ENCODE measurements around the gene TMEM240. TPM values are rescaled to one million over a fixed set of nuclear protein-coding genes. Genes with fewer than 3 reads are reported as not detected.

TMEM240 gene
- total and polyA plus RNA-seq, 12 donors, result 0.95 to 12.4 (median 4.4) TPM; not detected in 1

- Histone ChIP-seq H3K27me3 (no peaks in the 10 kb centered on the region), H3K9me3 (replicated peaks in 1 of 3) (no peaks in the 10 kb centered on the region), H3K4me3 (peak overlapping the region in 2 of 4 donors; percentile 18 to 87), H3K36me3 (replicated peaks in 1 of 2) (peaks cover 0 to 3% of the 10 kb centered on the region in 2 donors), H3K27ac (peak overlapping the region in 2 of 5 donors; percentile 33 to 61), H3K4me1 (replicated peaks in 1 of 2) (peaks cover 19 to 23% of the 10 kb centered on the region in 2 donors)
- peak in 1 of 7 donors; percentile 34 for DNase-seq
- no peak for TF ChIP-seq POLR2A (IDR thresholded peaks at IDR 0.05)
- TF ChIP-seq CTCF (IDR thresholded peaks at IDR 0.05), result no peak
- intact Hi-C loops (cut with DNase I), result no loop called here
- 46 to 98% (median 47%) methylated on average over 7 to 53 of the region's 53 CpGs for WGBS, 4 donors
Measured at GRCh38 chr1:1540818-1541628, 599 bp upstream of the TMEM240 start.

GRCh38 chr1:1539310-1540089 is 924 bp downstream of the TMEM240 start:
- TF ChIP-seq POLR2A (IDR thresholded peaks at IDR 0.05) (no peak), CTCF (IDR thresholded peaks at IDR 0.05) (no peak)
- DNase-seq, result peak in 3 of 7 donors; percentile 46 to 56 (median 55)
- Histone ChIP-seq H3K27me3 (no peaks in the 10 kb centered on the region), H3K9me3 (replicated peaks in 1 of 3) (no peaks in the 10 kb centered on the region), H3K27ac (peak overlapping the region in 2 of 5 donors; percentile 17 to 61), H3K4me1 (replicated peaks in 1 of 2) (peaks cover 19 to 23% of the 10 kb centered on the region in 2 donors), H3K36me3 (replicated peaks in 1 of 2) (peaks cover 0 to 3% of the 10 kb centered on the region in 2 donors), H3K4me3 (peak overlapping the region in 2 of 4 donors; percentile 18 to 87)
- 3 to 14% (median 9%) methylated on average over 5 to 64 of the region's 66 CpGs for WGBS, 4 donors
- intact Hi-C loops (cut with DNase I), result no loop called here

- peak overlapping the region in 1 of 4 donors; percentile 87 for H3K4me3 ChIP-seq
- WGBS, 4 donors, result 73 to 91% (median 77%) methylated on average over 12 to 18 of the region's 18 CpGs
- no peak for DNase-seq
- no peaks in the 10 kb centered on the region for H3K9me3 ChIP-seq (replicated peaks in 1 of 3)
- TF ChIP-seq CTCF (IDR thresholded peaks at IDR 0.05) (no peak), POLR2A (IDR thresholded peaks at IDR 0.05) (no peak)
- intact Hi-C loops (cut with DNase I), result no loop called here
- peak overlapping the region in 1 of 5 donors; percentile 61 for H3K27ac ChIP-seq
- peaks cover 0 to 3% of the 10 kb centered on the region in 2 donors for H3K36me3 ChIP-seq (replicated peaks in 1 of 2)
- H3K27me3 ChIP-seq, result no peaks in the 10 kb centered on the region
- H3K4me1 ChIP-seq (replicated peaks in 1 of 2), result peaks cover 19 to 23% of the 10 kb centered on the region in 2 donors
Measured at GRCh38 chr1:1538989-1539309, 1.5 kb downstream of the TMEM240 start.

- Histone ChIP-seq H3K4me3 (no peak overlapping the region), H3K27ac (no peak overlapping the region), H3K9me3 (replicated peaks in 1 of 3) (no peaks in the 10 kb centered on the region), H3K4me1 (replicated peaks in 1 of 2) (peaks cover 16 to 20% of the 10 kb centered on the region in 2 donors), H3K27me3 (no peaks in the 10 kb centered on the region), H3K36me3 (replicated peaks in 1 of 2) (peaks cover 0 to 3% of the 10 kb centered on the region in 2 donors)
- WGBS, 4 donors, result 89 to 98% (median 92%) methylated on average over 11 to 23 of the region's 23 CpGs
- intact Hi-C loops (cut with DNase I), result no loop called here
- no peak for DNase-seq
- TF ChIP-seq POLR2A (IDR thresholded peaks at IDR 0.05), result no peak
- TF ChIP-seq CTCF (IDR thresholded peaks at IDR 0.05), result no peak
Measured at GRCh38 chr1:1538334-1538733, 2.1 kb downstream of the TMEM240 start.

Measured in adrenal gland (tissue), 12 donors.